PFSK-1 (cell line): ENCODE results near the gene PCDHA12.

Experiments used
- POLR2AphosphoS5 ChIP-seq: IDR thresholded peaks from 2 replicates; pipeline ENCODE4 v1.6.1; 2012; ENCODE audit warnings: low read depth, mild to moderate bottlenecking, control low read depth, low read length, moderate library complexity
- SIN3A ChIP-seq: IDR thresholded peaks from 2 replicates; pipeline ENCODE4 v1.6.1; 2012; ENCODE audit warnings: mild to moderate bottlenecking, low read length, moderate library complexity, borderline replicate concordance; ENCODE audit not compliant: insufficient read depth
- TAF1 ChIP-seq: IDR thresholded peaks from 2 replicates; pipeline ENCODE4 v1.6.1; 2012; ENCODE audit warnings: low read length, control low read depth, borderline replicate concordance; ENCODE audit not compliant: insufficient read depth
- TF ChIP-seq, protein P1 (sequence below), 2 experiments: IDR thresholded peaks; 2 replicates each; pipeline versions ENCODE4 v1.6.1 to v1.8.0; 2011 to 2012; ENCODE audit warnings: low read depth in 2 of 2, low read length in 2 of 2, control low read depth in 1 of 2, inconsistent platforms in 1 of 2, mild to moderate bottlenecking in 1 of 2, moderate library complexity in 1 of 2; ENCODE audit not compliant: insufficient read depth in 1 of 2

- TF ChIP-seq POLR2AphosphoS5 (no peak), TAF1 (no peak), SIN3A (no peak)
- TF ChIP-seq, protein P1, sequence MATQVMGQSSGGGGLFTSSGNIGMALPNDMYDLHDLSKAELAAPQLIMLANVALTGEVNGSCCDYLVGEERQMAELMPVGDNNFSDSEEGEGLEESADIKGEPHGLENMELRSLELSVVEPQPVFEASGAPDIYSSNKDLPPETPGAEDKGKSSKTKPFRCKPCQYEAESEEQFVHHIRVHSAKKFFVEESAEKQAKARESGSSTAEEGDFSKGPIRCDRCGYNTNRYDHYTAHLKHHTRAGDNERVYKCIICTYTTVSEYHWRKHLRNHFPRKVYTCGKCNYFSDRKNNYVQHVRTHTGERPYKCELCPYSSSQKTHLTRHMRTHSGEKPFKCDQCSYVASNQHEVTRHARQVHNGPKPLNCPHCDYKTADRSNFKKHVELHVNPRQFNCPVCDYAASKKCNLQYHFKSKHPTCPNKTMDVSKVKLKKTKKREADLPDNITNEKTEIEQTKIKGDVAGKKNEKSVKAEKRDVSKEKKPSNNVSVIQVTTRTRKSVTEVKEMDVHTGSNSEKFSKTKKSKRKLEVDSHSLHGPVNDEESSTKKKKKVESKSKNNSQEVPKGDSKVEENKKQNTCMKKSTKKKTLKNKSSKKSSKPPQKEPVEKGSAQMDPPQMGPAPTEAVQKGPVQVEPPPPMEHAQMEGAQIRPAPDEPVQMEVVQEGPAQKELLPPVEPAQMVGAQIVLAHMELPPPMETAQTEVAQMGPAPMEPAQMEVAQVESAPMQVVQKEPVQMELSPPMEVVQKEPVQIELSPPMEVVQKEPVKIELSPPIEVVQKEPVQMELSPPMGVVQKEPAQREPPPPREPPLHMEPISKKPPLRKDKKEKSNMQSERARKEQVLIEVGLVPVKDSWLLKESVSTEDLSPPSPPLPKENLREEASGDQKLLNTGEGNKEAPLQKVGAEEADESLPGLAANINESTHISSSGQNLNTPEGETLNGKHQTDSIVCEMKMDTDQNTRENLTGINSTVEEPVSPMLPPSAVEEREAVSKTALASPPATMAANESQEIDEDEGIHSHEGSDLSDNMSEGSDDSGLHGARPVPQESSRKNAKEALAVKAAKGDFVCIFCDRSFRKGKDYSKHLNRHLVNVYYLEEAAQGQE (IDR thresholded peaks at IDR 0.05; ENCODE audit: insufficient read depth in 1 of 2, low read depth in 2 of 2, low read length in 2 of 2): no peak
These were observed 6.2 kb upstream of the PCDHA12 start, which contains the start of gene PCDHA11 for GRCh38 chr5:140868721-140869554.
